Activated CD8-positive, alpha-beta T cell treated with anti-CD3 and anti-CD28 coated beads for 36 hours (primary cell): ENCODE results near the gene DERL2. TPM values are rescaled to one million over a fixed set of nuclear protein-coding genes. Genes with fewer than 3 reads are reported as not detected.

Experiments
- ATAC-seq: fragments of 200-7000 bp; cut with Tn5 transposase; one replicate; pipeline ENCODE4 v1.10.0; 2021; ENCODE audit warnings: mild to moderate bottlenecking, moderate library complexity
- CTCF ChIA-PET: fragments of 350-600 bp; sonication (Branson Sonifier 250); formaldehyde crosslinking; loops from one replicate; lab custom pipeline; 2021; ENCODE audit warnings: antibody characterized with exemption; lab: Charles Lee
- POLR2A ChIA-PET: fragments of 350-600 bp; sonication (Branson Sonifier 250); formaldehyde crosslinking; loops from one replicate; lab custom pipeline; 2021; ENCODE audit warnings: antibody characterized with exemption; lab: Charles Lee
- DNase-seq: peaks from one replicate; pipeline ENCODE4 v3.0.0-alpha.2; 2020
- H3K27ac Mint-ChIP-seq: one replicate; pipeline ENCODE4 v1.8.0; 2021; ENCODE audit warnings: mild to moderate bottlenecking, mixed read lengths
- H3K27me3 Mint-ChIP-seq: one replicate; pipeline ENCODE4 v1.8.0; 2021; ENCODE audit warnings: mixed read lengths
- H3K36me3 Mint-ChIP-seq: one replicate; pipeline ENCODE4 v1.8.0; 2021; ENCODE audit warnings: low read depth, mixed read lengths
- H3K4me1 Mint-ChIP-seq: one replicate; pipeline ENCODE4 v1.8.0; 2021; ENCODE audit warnings: low read depth, mixed read lengths
- H3K4me3 Mint-ChIP-seq: one replicate; pipeline ENCODE4 v1.8.0; 2021; ENCODE audit warnings: mild to moderate bottlenecking, moderate library complexity, mixed read lengths
- H3K9me3 Mint-ChIP-seq: one replicate; pipeline ENCODE4 v1.8.0; 2021; ENCODE audit warnings: mixed read lengths
- CTCF ChIP-seq: fragments of 200-600 bp; IDR thresholded peaks from one replicate; pipeline ENCODE4 v1.8.0; 2022; ENCODE audit warnings: antibody characterized with exemption, mild to moderate bottlenecking
- intact Hi-C: fragments of 100-400 bp; cut with micrococcal nuclease; formaldehyde crosslinking; loops from one replicate; pipeline ENCODE4 v1.10.0; 2022
- total RNA-seq, 2 experiments: library from RNA; stranded (reverse); gene quantifications; one replicate each; pipeline ENCODE4 v1.2.3, GENCODE V29; 2021

DERL2 gene
- total RNA-seq, 2 experiments from 2014 or later: 43.4 to 45.8 TPM

DNA sequence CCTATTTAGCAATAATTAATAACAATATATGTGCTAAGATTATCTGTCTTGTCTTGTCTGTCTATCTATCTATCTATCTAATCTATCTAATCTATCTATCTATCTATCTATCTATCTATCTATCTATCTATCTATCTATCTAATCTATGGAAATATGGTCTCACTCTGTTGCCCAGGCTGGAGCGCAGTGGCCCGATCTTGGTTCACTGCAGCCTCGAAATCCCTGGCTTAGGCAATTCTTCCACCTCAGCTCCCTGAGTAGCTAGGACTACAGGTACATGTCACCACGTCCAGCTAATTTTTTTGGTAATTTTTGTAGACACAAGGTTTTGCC lies 45.1 kb upstream of the DERL2 start:
- ChIA-PET POLR2A (no interaction called here), CTCF (no interaction called here)
- no peak overlapping the region for H3K4me3 Mint-ChIP-seq
- TF ChIP-seq CTCF: no peak
- H3K27me3 Mint-ChIP-seq: no peaks in the 10 kb centered on the region
- no peak overlapping the region for H3K27ac Mint-ChIP-seq
- peaks cover 21% of the 10 kb centered on the region for H3K36me3 Mint-ChIP-seq
- ATAC-seq: no peak
- intact Hi-C loops: no loop called here
- DNase-seq: no peak
- H3K9me3 Mint-ChIP-seq: no peaks in the 10 kb centered on the region
- H3K4me1 Mint-ChIP-seq: peaks cover 15% of the 10 kb centered on the region

- peak overlapping the region; percentile 51 for H3K27ac Mint-ChIP-seq
- intact Hi-C loops: no loop called here
- POLR2A ChIA-PET: no interaction called here
- no peak overlapping the region for H3K4me3 Mint-ChIP-seq
- no peak for DNase-seq
- no peak for ATAC-seq
- CTCF ChIA-PET: no interaction called here
- no peaks in the 10 kb centered on the region for H3K27me3 Mint-ChIP-seq
- peaks cover 19% of the 10 kb centered on the region for H3K36me3 Mint-ChIP-seq
- H3K9me3 Mint-ChIP-seq: no peaks in the 10 kb centered on the region
- peaks cover 16% of the 10 kb centered on the region for H3K4me1 Mint-ChIP-seq
- no peak for TF ChIP-seq CTCF
Observed at GRCh38 chr17:5530265-5531084, 44.5 kb upstream of the DERL2 start.

DNA sequence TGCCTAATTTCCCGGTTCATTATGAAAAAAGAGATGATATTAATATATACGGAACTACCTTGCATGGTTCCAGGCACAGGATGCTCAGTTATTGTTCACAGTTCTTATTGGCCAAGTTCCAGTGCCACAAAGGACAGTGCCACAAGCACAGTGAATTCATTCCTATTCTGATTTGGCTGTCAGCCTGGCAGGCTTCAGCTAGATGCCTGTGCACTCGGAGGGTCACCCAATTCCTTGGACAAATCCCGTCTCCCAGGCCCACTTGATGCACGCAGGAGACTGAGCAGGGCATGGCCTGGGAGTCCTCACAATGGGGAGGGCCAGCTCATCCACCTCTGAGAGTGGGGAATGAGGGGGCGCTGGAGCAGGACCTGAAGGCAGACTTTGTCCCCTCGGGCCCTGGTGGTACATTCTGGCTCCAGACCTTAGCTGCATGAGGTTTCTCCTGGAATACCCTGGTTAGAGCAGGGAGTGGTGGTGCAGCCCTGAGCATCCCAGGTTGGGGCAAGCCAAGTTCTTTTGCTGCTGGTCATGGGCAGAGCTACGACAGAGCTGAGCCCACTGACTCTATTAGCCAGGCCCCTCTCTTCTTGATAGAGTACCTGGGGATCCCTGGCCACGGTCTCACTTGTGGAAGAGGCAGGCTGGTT lies 41.7 kb upstream of the DERL2 start:
- POLR2A ChIA-PET: interaction anchor here (0.6 to 1.0 kb wide), 4 partner anchors 9 to 1309 kb away, joined by 3 read pairs; no protein-coding TSS in a partner anchor
- Mint-ChIP-seq H3K27me3 (no peaks in the 10 kb centered on the region), H3K9me3 (no peaks in the 10 kb centered on the region), H3K4me3 (no peak overlapping the region), H3K27ac (peak overlapping the region; percentile 85), H3K4me1 (peaks cover 16% of the 10 kb centered on the region), H3K36me3 (peaks cover 17% of the 10 kb centered on the region)
- ATAC-seq: no peak
- no peak for DNase-seq
- CTCF ChIA-PET: no interaction called here
- TF ChIP-seq CTCF: no peak
- intact Hi-C loops: no loop called here

GRCh38 chr17:5526821-5527598 lies 41.0 kb upstream of the DERL2 start:
- no peak overlapping the region for H3K4me3 Mint-ChIP-seq

More at GRCh38 chr17:5526821-5527598, 41.0 kb upstream of the DERL2 start:
- TF ChIP-seq CTCF: no peak
- no peaks in the 10 kb centered on the region for H3K9me3 Mint-ChIP-seq
- DNase-seq (peak; percentile 92), ATAC-seq (peak; percentile 97)
- intact Hi-C loops: no loop called here
- CTCF ChIA-PET: no interaction called here
- peak overlapping the region; percentile 85 for H3K27ac Mint-ChIP-seq
- no peaks in the 10 kb centered on the region for H3K27me3 Mint-ChIP-seq
- H3K36me3 Mint-ChIP-seq: peaks cover 13% of the 10 kb centered on the region
- H3K4me1 Mint-ChIP-seq: peaks cover 16% of the 10 kb centered on the region
- POLR2A ChIA-PET: interaction anchor here (0.6 to 1.7 kb wide), 5 partner anchors 9 to 1310 kb away, joined by 3 to 5 read pairs (median 4); partner anchors contain the start of gene DERL2
